ENCODE measurements around the gene GAP43.
A peak's percentile ranks its signal among the peaks of the same experiment; 100 is the strongest.

GAP43 gene

GRCh38 chr3:115659253-115660220 lies 36.2 kb downstream of the GAP43 start:
- DNase-seq (ENCODE audit: low read depth, low spot score): no peak
- no peak overlapping the region for H3K27ac ChIP-seq

GRCh38 chr3:115660646-115661337 lies 37.5 kb downstream of the GAP43 start:
- no peak for DNase-seq (ENCODE audit: low read depth, low spot score)
- no peak overlapping the region for H3K27ac ChIP-seq

- H3K27ac ChIP-seq: no peak overlapping the region
- no peak for DNase-seq (ENCODE audit: low read depth, low spot score)
Observed at GRCh38 chr3:115662356-115662755, 39.0 kb downstream of the GAP43 start.

GRCh38 chr3:115663414-115663813 lies 40.1 kb downstream of the GAP43 start:
- H3K27ac ChIP-seq: no peak overlapping the region
- no peak for DNase-seq (ENCODE audit: low read depth, low spot score)

GRCh38 chr3:115666081-115666480 lies 42.8 kb downstream of the GAP43 start:
- H3K27ac ChIP-seq: no peak overlapping the region
- DNase-seq (ENCODE audit: low read depth, low spot score): no peak

- peak; percentile 5 for DNase-seq (ENCODE audit: low read depth, low spot score)
Observed at GRCh38 chr3:115666920-115667737, 43.8 kb downstream of the GAP43 start.

GRCh38 chr3:115667738-115668065 lies 44.4 kb downstream of the GAP43 start:
- DNase-seq (ENCODE audit: low read depth, low spot score): no peak
- H3K27ac ChIP-seq: no peak overlapping the region

More at GRCh38 chr3:115666920-115667737, 43.8 kb downstream of the GAP43 start:
- H3K27ac ChIP-seq: no peak overlapping the region

GRCh38 chr3:115670911-115671310 lies 47.6 kb downstream of the GAP43 start:
- DNase-seq (ENCODE audit: low read depth, low spot score): no peak
- H3K27ac ChIP-seq: no peak overlapping the region

- no peak overlapping the region for H3K27ac ChIP-seq
- DNase-seq (ENCODE audit: low read depth, low spot score): no peak
Observed at GRCh38 chr3:115671761-115672455, 48.6 kb downstream of the GAP43 start.

- H3K27ac ChIP-seq: no peak overlapping the region
- no peak for DNase-seq (ENCODE audit: low read depth, low spot score)
Observed at GRCh38 chr3:115673881-115674280, 50.6 kb downstream of the GAP43 start.

GRCh38 chr3:115676336-115676735 lies 53.0 kb downstream of the GAP43 start:
- H3K27ac ChIP-seq: no peak overlapping the region

GRCh38 chr3:115680803-115681345 lies 57.6 kb downstream of the GAP43 start:
- DNase-seq (ENCODE audit: low read depth, low spot score): no peak
- H3K27ac ChIP-seq: no peak overlapping the region

More at GRCh38 chr3:115676336-115676735, 53.0 kb downstream of the GAP43 start:
- DNase-seq (ENCODE audit: low read depth, low spot score): no peak

GRCh38 chr3:115681736-115682135 lies 58.4 kb downstream of the GAP43 start:
- DNase-seq (ENCODE audit: low read depth, low spot score): no peak
- H3K27ac ChIP-seq: no peak overlapping the region

GRCh38 chr3:115683305-115683704 lies 60.0 kb downstream of the GAP43 start:
- H3K27ac ChIP-seq: no peak overlapping the region
- no peak for DNase-seq (ENCODE audit: low read depth, low spot score)

GRCh38 chr3:115683773-115684172 lies 60.5 kb downstream of the GAP43 start:
- DNase-seq (ENCODE audit: low read depth, low spot score): no peak
- H3K27ac ChIP-seq: no peak overlapping the region

GRCh38 chr3:115685097-115685496 lies 61.8 kb downstream of the GAP43 start:
- H3K27ac ChIP-seq: no peak overlapping the region
- no peak for DNase-seq (ENCODE audit: low read depth, low spot score)

- H3K27ac ChIP-seq: no peak overlapping the region
- no peak for DNase-seq (ENCODE audit: low read depth, low spot score)
Observed at GRCh38 chr3:115687721-115688120, 64.4 kb downstream of the GAP43 start.

GRCh38 chr3:115688418-115688817 lies 65.1 kb downstream of the GAP43 start:
- DNase-seq (ENCODE audit: low read depth, low spot score): no peak
- H3K27ac ChIP-seq: no peak overlapping the region

GRCh38 chr3:115689928-115690327 lies 66.6 kb downstream of the GAP43 start:
- no peak for DNase-seq (ENCODE audit: low read depth, low spot score)

GRCh38 chr3:115691964-115692363 lies 68.7 kb downstream of the GAP43 start:
- DNase-seq (ENCODE audit: low read depth, low spot score): no peak
- H3K27ac ChIP-seq: no peak overlapping the region

More at GRCh38 chr3:115689928-115690327, 66.6 kb downstream of the GAP43 start:
- H3K27ac ChIP-seq: no peak overlapping the region
